ENCODE data around the gene SLC39A7. TPM values are rescaled to one million over a fixed set of nuclear protein-coding genes. Genes with fewer than 3 reads are reported as not detected.

SLC39A7 gene
- total and polyA plus RNA-seq, 4 donors = 8.9 to 112 (median 71.1) TPM

DNA sequence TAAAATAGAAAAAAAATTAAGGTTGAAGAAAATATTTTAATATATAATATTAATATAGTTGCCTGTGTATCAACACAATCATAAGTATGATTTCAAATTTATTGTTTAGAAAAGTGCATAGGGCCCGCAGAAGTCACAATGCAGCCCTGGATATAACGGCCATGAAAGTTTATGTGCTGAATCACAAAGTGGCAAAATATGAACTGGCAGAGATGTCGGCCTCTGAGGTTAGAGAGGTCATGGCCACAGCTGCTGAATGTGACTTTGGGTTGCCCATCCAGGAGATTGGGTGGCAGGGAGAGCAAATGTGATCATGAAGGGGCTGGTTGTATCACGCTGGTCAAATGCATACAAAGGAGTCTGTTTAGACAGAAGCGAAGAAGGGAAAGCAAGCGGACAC is 44.1 kb upstream of the SLC39A7 start:
- 85% methylated on average over 6 of the region's 6 CpGs for WGBS
- H3K4me3 ChIP-seq (ENCODE audit: low read depth in 1 of 3, low read length in 3 of 3) = no peak overlapping the region
- no peak overlapping the region for H3K27ac ChIP-seq (ENCODE audit: low read depth in 1 of 2, low read length in 2 of 2)
- no peak for DNase-seq (ENCODE audit: low spot score)
- H3K36me3 ChIP-seq (ENCODE audit: control insufficient read depth in 4 of 4, insufficient read depth in 3 of 4, low read depth in 1 of 4, low read length in 3 of 4) = no peaks in the 10 kb centered on the region
- H3K27me3 ChIP-seq (ENCODE audit: control insufficient read depth in 4 of 4, insufficient read depth in 4 of 4, low read length in 3 of 4) = no peaks in the 10 kb centered on the region
- peaks cover 1 to 10% (median 5%) of the 10 kb centered on the region in 4 donors for H3K4me1 ChIP-seq (ENCODE audit: control insufficient read depth in 4 of 4, insufficient read depth in 4 of 4, low read length in 3 of 4)
- H3K9me3 ChIP-seq (ENCODE audit: control insufficient read depth in 4 of 4, low read length in 3 of 4) = no peaks in the 10 kb centered on the region
- no peak overlapping the region for H3K9ac ChIP-seq (ENCODE audit: low read depth in 1 of 2, low read length in 2 of 2)
- TF ChIP-seq HNF4A (conservative IDR thresholded peaks at IDR 0.05) = no peak
- TF ChIP-seq GABPA (IDR thresholded peaks at IDR 0.05 in 1 of 2, conservative IDR thresholded peaks at IDR 0.05 in 1 of 2) = no peak

DNA sequence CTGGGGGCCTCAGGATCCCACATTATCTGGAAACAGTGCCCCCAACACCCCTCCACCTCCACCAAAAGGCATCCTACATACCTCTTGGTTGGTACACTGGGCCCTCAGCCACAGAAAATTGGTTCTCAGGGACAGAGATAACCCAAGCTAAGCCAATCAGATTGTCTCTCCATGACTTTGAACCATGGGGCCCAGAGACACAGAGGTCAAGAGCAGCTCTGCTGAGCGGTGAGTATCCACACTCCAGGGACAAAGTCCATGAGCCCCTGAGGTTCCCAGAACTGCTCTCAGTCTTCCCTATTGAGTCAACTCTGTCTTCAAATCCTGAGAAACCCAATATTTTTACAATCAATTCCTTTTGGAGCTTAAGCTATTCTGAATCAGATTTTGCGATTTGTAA is 43.7 kb upstream of the SLC39A7 start:
- H3K9ac ChIP-seq (ENCODE audit: low read depth in 1 of 2, low read length in 2 of 2) = no peak overlapping the region
- no peaks in the 10 kb centered on the region for H3K9me3 ChIP-seq (ENCODE audit: control insufficient read depth in 4 of 4, low read length in 3 of 4)
- peaks cover 1 to 14% (median 8%) of the 10 kb centered on the region in 4 donors for H3K4me1 ChIP-seq (ENCODE audit: control insufficient read depth in 4 of 4, insufficient read depth in 4 of 4, low read length in 3 of 4)
- no peaks in the 10 kb centered on the region for H3K27me3 ChIP-seq (ENCODE audit: control insufficient read depth in 4 of 4, insufficient read depth in 4 of 4, low read length in 3 of 4)
- H3K36me3 ChIP-seq (ENCODE audit: control insufficient read depth in 4 of 4, insufficient read depth in 3 of 4, low read depth in 1 of 4, low read length in 3 of 4) = no peaks in the 10 kb centered on the region
- TF ChIP-seq JUND (IDR thresholded peaks at IDR 0.05) (no peak), RAD21 (IDR thresholded peaks at IDR 0.05) (no peak), MAX (IDR thresholded peaks at IDR 0.05) (no peak), EGR1 (IDR thresholded peaks at IDR 0.05; ENCODE audit: low read depth in 2 of 2) (no peak), RXRA (IDR thresholded peaks at IDR 0.05) (no peak), FOXA1 (IDR thresholded peaks at IDR 0.05) (no peak), HNF4A (conservative IDR thresholded peaks at IDR 0.05) (no peak), FOXA2 (IDR thresholded peaks at IDR 0.05) (no peak), HNF4G (IDR thresholded peaks at IDR 0.05) (no peak), CTCF (IDR thresholded peaks at IDR 0.05; ENCODE audit: low read depth, low read length, missing input control) (no peak), GABPA (IDR thresholded peaks at IDR 0.05 in 1 of 2, conservative IDR thresholded peaks at IDR 0.05 in 1 of 2) (no peak), NR2F2 (IDR thresholded peaks at IDR 0.05) (no peak)
- TF ChIP-seq, protein P1, sequence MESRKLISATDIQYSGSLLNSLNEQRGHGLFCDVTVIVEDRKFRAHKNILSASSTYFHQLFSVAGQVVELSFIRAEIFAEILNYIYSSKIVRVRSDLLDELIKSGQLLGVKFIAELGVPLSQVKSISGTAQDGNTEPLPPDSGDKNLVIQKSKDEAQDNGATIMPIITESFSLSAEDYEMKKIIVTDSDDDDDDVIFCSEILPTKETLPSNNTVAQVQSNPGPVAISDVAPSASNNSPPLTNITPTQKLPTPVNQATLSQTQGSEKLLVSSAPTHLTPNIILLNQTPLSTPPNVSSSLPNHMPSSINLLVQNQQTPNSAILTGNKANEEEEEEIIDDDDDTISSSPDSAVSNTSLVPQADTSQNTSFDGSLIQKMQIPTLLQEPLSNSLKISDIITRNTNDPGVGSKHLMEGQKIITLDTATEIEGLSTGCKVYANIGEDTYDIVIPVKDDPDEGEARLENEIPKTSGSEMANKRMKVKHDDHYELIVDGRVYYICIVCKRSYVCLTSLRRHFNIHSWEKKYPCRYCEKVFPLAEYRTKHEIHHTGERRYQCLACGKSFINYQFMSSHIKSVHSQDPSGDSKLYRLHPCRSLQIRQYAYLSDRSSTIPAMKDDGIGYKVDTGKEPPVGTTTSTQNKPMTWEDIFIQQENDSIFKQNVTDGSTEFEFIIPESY (IDR thresholded peaks at IDR 0.05) = no peak
- TF ChIP-seq, protein P2, sequence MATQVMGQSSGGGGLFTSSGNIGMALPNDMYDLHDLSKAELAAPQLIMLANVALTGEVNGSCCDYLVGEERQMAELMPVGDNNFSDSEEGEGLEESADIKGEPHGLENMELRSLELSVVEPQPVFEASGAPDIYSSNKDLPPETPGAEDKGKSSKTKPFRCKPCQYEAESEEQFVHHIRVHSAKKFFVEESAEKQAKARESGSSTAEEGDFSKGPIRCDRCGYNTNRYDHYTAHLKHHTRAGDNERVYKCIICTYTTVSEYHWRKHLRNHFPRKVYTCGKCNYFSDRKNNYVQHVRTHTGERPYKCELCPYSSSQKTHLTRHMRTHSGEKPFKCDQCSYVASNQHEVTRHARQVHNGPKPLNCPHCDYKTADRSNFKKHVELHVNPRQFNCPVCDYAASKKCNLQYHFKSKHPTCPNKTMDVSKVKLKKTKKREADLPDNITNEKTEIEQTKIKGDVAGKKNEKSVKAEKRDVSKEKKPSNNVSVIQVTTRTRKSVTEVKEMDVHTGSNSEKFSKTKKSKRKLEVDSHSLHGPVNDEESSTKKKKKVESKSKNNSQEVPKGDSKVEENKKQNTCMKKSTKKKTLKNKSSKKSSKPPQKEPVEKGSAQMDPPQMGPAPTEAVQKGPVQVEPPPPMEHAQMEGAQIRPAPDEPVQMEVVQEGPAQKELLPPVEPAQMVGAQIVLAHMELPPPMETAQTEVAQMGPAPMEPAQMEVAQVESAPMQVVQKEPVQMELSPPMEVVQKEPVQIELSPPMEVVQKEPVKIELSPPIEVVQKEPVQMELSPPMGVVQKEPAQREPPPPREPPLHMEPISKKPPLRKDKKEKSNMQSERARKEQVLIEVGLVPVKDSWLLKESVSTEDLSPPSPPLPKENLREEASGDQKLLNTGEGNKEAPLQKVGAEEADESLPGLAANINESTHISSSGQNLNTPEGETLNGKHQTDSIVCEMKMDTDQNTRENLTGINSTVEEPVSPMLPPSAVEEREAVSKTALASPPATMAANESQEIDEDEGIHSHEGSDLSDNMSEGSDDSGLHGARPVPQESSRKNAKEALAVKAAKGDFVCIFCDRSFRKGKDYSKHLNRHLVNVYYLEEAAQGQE (IDR thresholded peaks at IDR 0.05) = no peak
- H3K4me3 ChIP-seq (ENCODE audit: low read depth in 1 of 3, low read length in 3 of 3) = no peak overlapping the region
- WGBS = 71% methylated on average over 2 of the region's 2 CpGs
- DNase-seq (ENCODE audit: low spot score) = no peak
- H3K27ac ChIP-seq (ENCODE audit: low read depth in 1 of 2, low read length in 2 of 2) = no peak overlapping the region

Measured in liver (tissue), 9 donors.